ENCODE data around the gene AGAP1.

AGAP1 gene

DNA sequence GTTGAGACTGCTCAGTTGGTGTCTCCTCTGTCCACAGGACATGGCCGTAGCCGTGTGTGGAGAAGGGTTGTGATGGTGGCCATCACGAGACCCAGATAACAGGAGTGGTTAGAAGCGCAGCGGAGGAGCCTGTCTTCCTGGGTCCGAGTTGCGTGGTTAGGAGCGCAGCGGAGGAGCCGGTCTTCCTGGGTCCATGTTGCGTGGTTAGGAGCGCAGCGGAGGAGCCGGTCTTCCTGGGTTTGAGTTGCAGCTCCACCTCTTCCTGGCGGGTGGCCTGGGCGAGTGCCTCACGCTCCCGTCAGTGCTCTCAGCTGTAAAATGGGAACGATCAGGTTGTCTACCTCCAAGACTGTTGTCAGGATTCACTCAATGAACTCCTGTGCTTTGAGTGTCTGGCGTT, 498.2 kb downstream of the AGAP1 start:
- TF ChIP-seq, protein P1, sequence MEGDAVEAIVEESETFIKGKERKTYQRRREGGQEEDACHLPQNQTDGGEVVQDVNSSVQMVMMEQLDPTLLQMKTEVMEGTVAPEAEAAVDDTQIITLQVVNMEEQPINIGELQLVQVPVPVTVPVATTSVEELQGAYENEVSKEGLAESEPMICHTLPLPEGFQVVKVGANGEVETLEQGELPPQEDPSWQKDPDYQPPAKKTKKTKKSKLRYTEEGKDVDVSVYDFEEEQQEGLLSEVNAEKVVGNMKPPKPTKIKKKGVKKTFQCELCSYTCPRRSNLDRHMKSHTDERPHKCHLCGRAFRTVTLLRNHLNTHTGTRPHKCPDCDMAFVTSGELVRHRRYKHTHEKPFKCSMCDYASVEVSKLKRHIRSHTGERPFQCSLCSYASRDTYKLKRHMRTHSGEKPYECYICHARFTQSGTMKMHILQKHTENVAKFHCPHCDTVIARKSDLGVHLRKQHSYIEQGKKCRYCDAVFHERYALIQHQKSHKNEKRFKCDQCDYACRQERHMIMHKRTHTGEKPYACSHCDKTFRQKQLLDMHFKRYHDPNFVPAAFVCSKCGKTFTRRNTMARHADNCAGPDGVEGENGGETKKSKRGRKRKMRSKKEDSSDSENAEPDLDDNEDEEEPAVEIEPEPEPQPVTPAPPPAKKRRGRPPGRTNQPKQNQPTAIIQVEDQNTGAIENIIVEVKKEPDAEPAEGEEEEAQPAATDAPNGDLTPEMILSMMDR (IDR thresholded peaks at IDR 0.05; ENCODE audit: low read depth, low read length, poor library complexity, severe bottlenecking) = no peak
- no peak for TF ChIP-seq EZH2phosphoT487 (IDR thresholded peaks at IDR 0.05; ENCODE audit: borderline replicate concordance, low read length)
- H3K4me3 ChIP-seq (ENCODE audit: low read length) = no peak overlapping the region
- no peaks in the 10 kb centered on the region for H3K4me1 ChIP-seq (ENCODE audit: control insufficient read depth, low read length)
- H3K27me3 ChIP-seq (ENCODE audit: control insufficient read depth, low read length) = no peaks in the 10 kb centered on the region
- H3K79me2 ChIP-seq (ENCODE audit: control insufficient read depth, low read length) = no peaks in the 10 kb centered on the region
- no peaks in the 10 kb centered on the region for H3K9me3 ChIP-seq (ENCODE audit: control insufficient read depth, insufficient read depth, low read length)
- no peaks in the 10 kb centered on the region for H4K20me1 ChIP-seq (ENCODE audit: control insufficient read depth, insufficient read depth, low read depth, low read length)
- no peaks in the 10 kb centered on the region for H3K9me2 ChIP-seq (replicated peaks; ENCODE audit: control insufficient read depth, low read length)
- no peaks in the 10 kb centered on the region for H3F3A ChIP-seq (ENCODE audit: control insufficient read depth, insufficient read depth)
- no peak overlapping the region for H3K27ac ChIP-seq (ENCODE audit: low read depth, low read length)
- no peaks in the 10 kb centered on the region for H3K36me3 ChIP-seq (ENCODE audit: control insufficient read depth, low read length)
- no peak overlapping the region for H3K4me2 ChIP-seq (ENCODE audit: low read length)

GRCh38 chr2:235996419-235996818, 502.6 kb downstream of the AGAP1 start:
- Histone ChIP-seq H3K9me2 (replicated peaks; ENCODE audit: control insufficient read depth, low read length) (no peaks in the 10 kb centered on the region), H3K4me1 (ENCODE audit: control insufficient read depth, low read length) (no peaks in the 10 kb centered on the region), H3K27ac (ENCODE audit: low read depth, low read length) (no peak overlapping the region), H3K27me3 (ENCODE audit: control insufficient read depth, low read length) (no peaks in the 10 kb centered on the region), H3K36me3 (ENCODE audit: control insufficient read depth, low read length) (no peaks in the 10 kb centered on the region), H3F3A (ENCODE audit: control insufficient read depth, insufficient read depth) (no peaks in the 10 kb centered on the region), H3K79me2 (ENCODE audit: control insufficient read depth, low read length) (no peaks in the 10 kb centered on the region), H3K9me3 (ENCODE audit: control insufficient read depth, insufficient read depth, low read length) (peaks cover 2% of the 10 kb centered on the region; the same call in 1 of the 2 replicates), H3K4me3 (ENCODE audit: low read length) (no peak overlapping the region), H3K4me2 (ENCODE audit: low read length) (no peak overlapping the region), H4K20me1 (ENCODE audit: control insufficient read depth, insufficient read depth, low read depth, low read length) (no peaks in the 10 kb centered on the region)
- TF ChIP-seq EZH2phosphoT487 (IDR thresholded peaks at IDR 0.05; ENCODE audit: borderline replicate concordance, low read length) = no peak
- TF ChIP-seq, protein P1 (IDR thresholded peaks at IDR 0.05; ENCODE audit: low read depth, low read length, poor library complexity, severe bottlenecking) = no peak

- no peaks in the 10 kb centered on the region for H3K4me1 ChIP-seq (ENCODE audit: control insufficient read depth, low read length)
- H3K79me2 ChIP-seq (ENCODE audit: control insufficient read depth, low read length) = no peaks in the 10 kb centered on the region
- no peak overlapping the region for H3K4me2 ChIP-seq (ENCODE audit: low read length)
- H4K20me1 ChIP-seq (ENCODE audit: control insufficient read depth, insufficient read depth, low read depth, low read length) = no peaks in the 10 kb centered on the region; the same call in 1 of the 2 replicates
- TF ChIP-seq EZH2phosphoT487 (IDR thresholded peaks at IDR 0.05; ENCODE audit: borderline replicate concordance, low read length) = no peak
- TF ChIP-seq, protein P1 (IDR thresholded peaks at IDR 0.05; ENCODE audit: low read depth, low read length, poor library complexity, severe bottlenecking) = no peak
- no peak overlapping the region for H3K27ac ChIP-seq (ENCODE audit: low read depth, low read length)
- no peaks in the 10 kb centered on the region for H3K27me3 ChIP-seq (ENCODE audit: control insufficient read depth, low read length)
- H3F3A ChIP-seq (ENCODE audit: control insufficient read depth, insufficient read depth) = no peaks in the 10 kb centered on the region
- no peaks in the 10 kb centered on the region for H3K36me3 ChIP-seq (ENCODE audit: control insufficient read depth, low read length)
- peaks cover 2% of the 10 kb centered on the region; the same call in 1 of the 2 replicates for H3K9me3 ChIP-seq (ENCODE audit: control insufficient read depth, insufficient read depth, low read length)
- H3K9me2 ChIP-seq (replicated peaks; ENCODE audit: control insufficient read depth, low read length) = no peaks in the 10 kb centered on the region
- H3K4me3 ChIP-seq (ENCODE audit: low read length) = no peak overlapping the region
These were observed 505.2 kb downstream of the AGAP1 start for GRCh38 chr2:235999011-235999410.

Measured in DOHH2 (cell line).